HL-60 (cell line): Measurements from ENCODE around the gene MRI1.

Experiments
- CTCF ChIP-seq: IDR thresholded peaks from one replicate; pipeline ENCODE4 v1.5.1; 2011; ENCODE audit warnings: low read length, control low read depth, inconsistent platforms; ENCODE audit not compliant: insufficient read depth
- GABPA ChIP-seq: IDR thresholded peaks from 2 replicates; pipeline ENCODE4 v1.6.1; 2012; ENCODE audit warnings: low read depth
- POLR2AphosphoS5 ChIP-seq: IDR thresholded peaks from 2 replicates; pipeline ENCODE4 v1.6.1; 2012; ENCODE audit warnings: low read depth
- TF ChIP-seq, protein P1 (sequence below): IDR thresholded peaks from 2 replicates; pipeline ENCODE4 v1.6.1; 2012; ENCODE audit warnings: low read depth; ENCODE audit not compliant: insufficient replicate concordance

DNA sequence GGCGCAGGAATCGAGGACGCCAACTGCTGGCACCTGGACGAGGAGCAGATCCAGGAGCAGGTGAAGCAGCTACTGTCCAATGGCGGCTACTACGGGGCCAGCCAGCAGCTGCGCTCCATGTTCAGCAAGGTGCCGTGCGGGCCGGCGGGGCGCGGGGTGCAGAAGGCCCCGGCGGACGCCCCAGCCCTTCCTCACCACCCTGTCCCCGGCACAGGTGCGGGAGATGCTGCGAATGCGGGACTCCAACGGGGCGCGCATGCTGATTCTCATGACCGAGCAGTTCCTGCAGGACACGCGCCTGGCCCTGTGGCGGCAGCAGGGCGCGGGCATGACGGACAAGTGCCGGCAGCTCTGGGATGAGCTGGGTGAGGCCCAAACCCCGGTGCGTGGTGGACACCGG is 44.5 kb downstream of the MRI1 start:
- TF ChIP-seq POLR2AphosphoS5 (no peak), CTCF (no peak), GABPA (no peak)
- TF ChIP-seq, protein P1, sequence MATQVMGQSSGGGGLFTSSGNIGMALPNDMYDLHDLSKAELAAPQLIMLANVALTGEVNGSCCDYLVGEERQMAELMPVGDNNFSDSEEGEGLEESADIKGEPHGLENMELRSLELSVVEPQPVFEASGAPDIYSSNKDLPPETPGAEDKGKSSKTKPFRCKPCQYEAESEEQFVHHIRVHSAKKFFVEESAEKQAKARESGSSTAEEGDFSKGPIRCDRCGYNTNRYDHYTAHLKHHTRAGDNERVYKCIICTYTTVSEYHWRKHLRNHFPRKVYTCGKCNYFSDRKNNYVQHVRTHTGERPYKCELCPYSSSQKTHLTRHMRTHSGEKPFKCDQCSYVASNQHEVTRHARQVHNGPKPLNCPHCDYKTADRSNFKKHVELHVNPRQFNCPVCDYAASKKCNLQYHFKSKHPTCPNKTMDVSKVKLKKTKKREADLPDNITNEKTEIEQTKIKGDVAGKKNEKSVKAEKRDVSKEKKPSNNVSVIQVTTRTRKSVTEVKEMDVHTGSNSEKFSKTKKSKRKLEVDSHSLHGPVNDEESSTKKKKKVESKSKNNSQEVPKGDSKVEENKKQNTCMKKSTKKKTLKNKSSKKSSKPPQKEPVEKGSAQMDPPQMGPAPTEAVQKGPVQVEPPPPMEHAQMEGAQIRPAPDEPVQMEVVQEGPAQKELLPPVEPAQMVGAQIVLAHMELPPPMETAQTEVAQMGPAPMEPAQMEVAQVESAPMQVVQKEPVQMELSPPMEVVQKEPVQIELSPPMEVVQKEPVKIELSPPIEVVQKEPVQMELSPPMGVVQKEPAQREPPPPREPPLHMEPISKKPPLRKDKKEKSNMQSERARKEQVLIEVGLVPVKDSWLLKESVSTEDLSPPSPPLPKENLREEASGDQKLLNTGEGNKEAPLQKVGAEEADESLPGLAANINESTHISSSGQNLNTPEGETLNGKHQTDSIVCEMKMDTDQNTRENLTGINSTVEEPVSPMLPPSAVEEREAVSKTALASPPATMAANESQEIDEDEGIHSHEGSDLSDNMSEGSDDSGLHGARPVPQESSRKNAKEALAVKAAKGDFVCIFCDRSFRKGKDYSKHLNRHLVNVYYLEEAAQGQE: no peak
